Astrocyte (in vitro differentiated cells and primary cell): ENCODE results near the gene TSEN54. TPM values are rescaled to one million over a fixed set of nuclear protein-coding genes. Genes with fewer than 3 reads are reported as not detected.
"Not testable (repeated sequence)": the region's sequence is repeated elsewhere in the genome, so short reads cannot be mapped to it uniquely, and the experiment has no call there.

Experiments
- DNase-seq: peaks from one replicate; pipeline ENCODE4 v3.0.0-alpha.2; 2010; ENCODE audit warnings: low read depth
- FAIRE-seq: peaks from 2 replicates; lab custom pipeline; 2011; peaks lifted over from hg19 to GRCh38; lab: Jason Lieb, UNC
- H2AFZ ChIP-seq: 2 replicates; pipeline ENCODE4 v1.6.0; 2012; ENCODE audit warnings: low read depth, low read length, inconsistent platforms
- H3K27ac ChIP-seq: 2 replicates; pipeline ENCODE4 v1.5.1; 2011; ENCODE audit warnings: low read depth, low read length, inconsistent platforms
- H3K27me3 ChIP-seq: 2 replicates; pipeline ENCODE4 v1.6.0; 2011; ENCODE audit warnings: low read length, inconsistent platforms; ENCODE audit not compliant: insufficient read depth
- H3K36me3 ChIP-seq: 2 replicates; pipeline ENCODE4 v1.5.1; 2011; ENCODE audit warnings: low read length, inconsistent platforms; ENCODE audit not compliant: insufficient read depth
- H3K4me1 ChIP-seq: 2 replicates; pipeline ENCODE4 v1.5.1; 2011; ENCODE audit warnings: low read length, inconsistent platforms; ENCODE audit not compliant: insufficient read depth
- H3K4me2 ChIP-seq: 2 replicates; pipeline ENCODE4 v1.6.0; 2012; ENCODE audit warnings: low read length, inconsistent platforms
- H3K4me3 ChIP-seq: 2 replicates; pipeline ENCODE4 v1.5.1; 2011; ENCODE audit warnings: low read depth, mild to moderate bottlenecking, low read length, inconsistent platforms; ENCODE audit not compliant: insufficient read depth
- H3K79me2 ChIP-seq: 2 replicates; pipeline ENCODE4 v1.6.0; 2012; ENCODE audit warnings: mild to moderate bottlenecking, low read length, inconsistent platforms; ENCODE audit not compliant: insufficient read depth
- H3K9ac ChIP-seq: 2 replicates; pipeline ENCODE4 v1.6.0; 2012; ENCODE audit warnings: mild to moderate bottlenecking, low read length, inconsistent platforms
- H3K9me3 ChIP-seq: 2 replicates; pipeline ENCODE4 v1.5.1; 2012; ENCODE audit warnings: low read depth, mild to moderate bottlenecking, low read length, inconsistent platforms; ENCODE audit not compliant: insufficient read depth
- H4K20me1 ChIP-seq: 2 replicates; pipeline ENCODE4 v1.6.0; 2012; ENCODE audit warnings: low read length, inconsistent platforms; ENCODE audit not compliant: insufficient read depth
- H3K27ac Mint-ChIP-seq: one replicate; pipeline ENCODE4 v1.8.0; 2021; ENCODE audit warnings: mild to moderate bottlenecking, mixed read lengths; ENCODE audit not compliant: unreplicated experiment
- H3K27me3 Mint-ChIP-seq: one replicate; pipeline ENCODE4 v1.8.0; 2021; ENCODE audit warnings: low read depth, mixed read lengths; ENCODE audit not compliant: unreplicated experiment
- H3K36me3 Mint-ChIP-seq: one replicate; pipeline ENCODE4 v1.8.0; 2021; ENCODE audit warnings: low read depth, mixed read lengths; ENCODE audit not compliant: unreplicated experiment
- H3K4me1 Mint-ChIP-seq: one replicate; pipeline ENCODE4 v1.8.0; 2021; ENCODE audit warnings: low read depth, mixed read lengths; ENCODE audit not compliant: unreplicated experiment
- H3K4me3 Mint-ChIP-seq: one replicate; pipeline ENCODE4 v1.8.0; 2021; ENCODE audit warnings: mild to moderate bottlenecking, moderate library complexity, mixed read lengths; ENCODE audit not compliant: unreplicated experiment
- H3K9me3 Mint-ChIP-seq: one replicate; pipeline ENCODE4 v1.8.0; 2021; ENCODE audit warnings: mild to moderate bottlenecking, mixed read lengths; ENCODE audit not compliant: unreplicated experiment
- CTCF ChIP-seq: IDR thresholded peaks from 2 replicates; pipeline ENCODE4 v1.5.1; 2011; ENCODE audit warnings: low read depth, mild to moderate bottlenecking, inconsistent platforms, low read length, moderate library complexity; ENCODE audit not compliant: insufficient read depth
- EZH2 ChIP-seq: IDR thresholded peaks from 2 replicates; pipeline ENCODE4 v1.6.1; 2012; ENCODE audit warnings: mild to moderate bottlenecking, low read length, inconsistent platforms; ENCODE audit not compliant: insufficient read depth
- total RNA-seq: library from RNA; stranded (reverse); gene quantifications from 2 replicates; pipeline ENCODE4 v1.2.1, GENCODE V29; 2021

The TSEN54 gene
- total RNA-seq, 1 donor from 2014 or later, result 16.5 TPM

- Histone ChIP-seq H3K4me1 (peaks cover 22% of the 10 kb centered on the region), H3K36me3 (no peaks in the 10 kb centered on the region), H2AFZ (no peak overlapping the region), H4K20me1 (peaks cover 46% of the 10 kb centered on the region), H3K4me2 (peak overlapping the region; percentile 63), H3K9me3 (no peaks in the 10 kb centered on the region), H3K27me3 (no peaks in the 10 kb centered on the region), H3K9ac (peak overlapping the region; percentile 25), H3K79me2 (peaks cover 17% of the 10 kb centered on the region), H3K27ac (no peak overlapping the region), H3K4me3 (no peak overlapping the region)
- H3K4me1 Mint-ChIP-seq, result peaks cover 19% of the 10 kb centered on the region
- no peaks in the 10 kb centered on the region for H3K9me3 Mint-ChIP-seq
- H3K4me3 Mint-ChIP-seq, result no peak overlapping the region
- H3K27me3 Mint-ChIP-seq, result no peaks in the 10 kb centered on the region
- peaks cover 16% of the 10 kb centered on the region for H3K36me3 Mint-ChIP-seq
- no peak for TF ChIP-seq CTCF
- TF ChIP-seq EZH2, result no peak
- no peak overlapping the region for H3K27ac Mint-ChIP-seq
- FAIRE-seq, result no peak
- peak; percentile 29 for DNase-seq
Observed at GRCh38 chr17:75476271-75476671, 40.1 kb upstream of the TSEN54 start.

- Histone ChIP-seq H3K4me3 (no peak overlapping the region), H3K9me3 (no peaks in the 10 kb centered on the region), H4K20me1 (peaks cover 46% of the 10 kb centered on the region), H3K36me3 (no peaks in the 10 kb centered on the region), H3K4me2 (peak overlapping the region; percentile 63), H2AFZ (no peak overlapping the region), H3K27me3 (no peaks in the 10 kb centered on the region), H3K79me2 (peaks cover 17% of the 10 kb centered on the region), H3K9ac (peak overlapping the region; percentile 25), H3K27ac (no peak overlapping the region), H3K4me1 (peaks cover 22% of the 10 kb centered on the region)
- Mint-ChIP-seq H3K27ac (no peak overlapping the region), H3K4me1 (peaks cover 19% of the 10 kb centered on the region), H3K4me3 (no peak overlapping the region), H3K36me3 (peaks cover 11% of the 10 kb centered on the region), H3K27me3 (no peaks in the 10 kb centered on the region), H3K9me3 (no peaks in the 10 kb centered on the region)
- TF ChIP-seq EZH2 (no peak), CTCF (no peak)
- FAIRE-seq, result no peak
- DNase-seq, result no peak
Observed at GRCh38 chr17:75476752-75477489, 39.4 kb upstream of the TSEN54 start.

GRCh38 chr17:75477490-75477862 is 38.9 kb upstream of the TSEN54 start:
- not testable (repeated sequence) for H3K27ac Mint-ChIP-seq, H3K27me3 ChIP-seq, DNase-seq, H3K36me3 ChIP-seq, H3K9ac ChIP-seq, H3K9me3 Mint-ChIP-seq, H3K27ac ChIP-seq, H3K27me3 Mint-ChIP-seq, FAIRE-seq, H2AFZ ChIP-seq, H3K4me3 ChIP-seq, H3K36me3 Mint-ChIP-seq, H3K4me3 Mint-ChIP-seq, H3K9me3 ChIP-seq, H3K4me2 ChIP-seq
- peaks cover 19% of the 10 kb centered on the region for H3K4me1 Mint-ChIP-seq
- peaks cover 46% of the 10 kb centered on the region for H4K20me1 ChIP-seq
- peaks cover 22% of the 10 kb centered on the region for H3K4me1 ChIP-seq
- peaks cover 17% of the 10 kb centered on the region for H3K79me2 ChIP-seq
